Measurements from ENCODE around the gene FAR1. TPM values are rescaled to one million over a fixed set of nuclear protein-coding genes. Genes with fewer than 3 reads are reported as not detected.

FAR1 gene
- total and polyA plus RNA-seq, 11 donors: 10.9 to 50.2 (median 30.7) TPM

GRCh38 chr11:13661074-13661623 is 7.3 kb upstream of the FAR1 start:
- 29 to 37% (median 35%) methylated on average over 2 of the region's 2 CpGs for WGBS, 4 donors
- no peaks in the 10 kb centered on the region for H3K27me3 ChIP-seq
- H3K4me1 ChIP-seq: no peaks in the 10 kb centered on the region
- DNase-seq (no peak), ATAC-seq (no peak)
- peaks cover 0 to 45% (median 11%) of the 10 kb centered on the region in 12 donors for H3K9me3 ChIP-seq
- intact Hi-C loops (cut with DNase I): no loop called here
- H3K36me3 ChIP-seq: no peaks in the 10 kb centered on the region
- TF ChIP-seq POLR2A (IDR thresholded peaks at IDR 0.05) (no peak), CTCF (IDR thresholded peaks at IDR 0.05) (no peak)
- no peak overlapping the region for H3K4me3 ChIP-seq
- no peak overlapping the region for H3K27ac ChIP-seq

DNA sequence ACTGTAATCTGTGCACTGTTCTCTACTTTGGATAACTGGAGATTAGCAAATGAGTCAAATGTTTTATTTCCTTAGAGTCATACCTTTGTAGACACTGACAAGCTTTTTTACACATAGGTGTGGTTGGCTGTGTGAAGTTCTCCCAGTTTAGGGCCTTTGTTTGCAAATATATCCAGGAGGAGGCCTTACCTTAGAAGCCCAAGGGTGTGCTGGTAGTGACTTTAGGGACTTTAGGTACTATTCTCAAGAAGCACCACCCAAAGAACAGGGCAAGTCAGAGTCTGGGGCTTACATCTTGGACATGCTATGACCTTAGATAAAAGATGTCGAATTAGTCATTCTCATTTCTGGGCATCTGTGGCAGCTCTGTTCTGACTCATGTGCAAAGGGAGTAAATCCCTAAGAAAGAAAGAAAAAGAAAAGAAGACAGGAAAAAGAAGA is 4.8 kb upstream of the FAR1 start:
- DNase-seq: no peak
- Histone ChIP-seq H3K4me1 (peaks cover 0 to 10% (median 5%) of the 10 kb centered on the region in 12 donors), H3K36me3 (no peaks in the 10 kb centered on the region), H3K4me3 (no peak overlapping the region), H3K27ac (no peak overlapping the region), H3K27me3 (no peaks in the 10 kb centered on the region), H3K9me3 (peaks cover 0 to 20% (median 10%) of the 10 kb centered on the region in 12 donors)
- no peak for ATAC-seq
- intact Hi-C loops (cut with DNase I): no loop called here
- 63 to 81% (median 77%) methylated on average over 1 of the region's 1 CpG for WGBS, 4 donors
- TF ChIP-seq POLR2A (IDR thresholded peaks at IDR 0.05): no peak
- TF ChIP-seq CTCF (IDR thresholded peaks at IDR 0.05): no peak

DNA sequence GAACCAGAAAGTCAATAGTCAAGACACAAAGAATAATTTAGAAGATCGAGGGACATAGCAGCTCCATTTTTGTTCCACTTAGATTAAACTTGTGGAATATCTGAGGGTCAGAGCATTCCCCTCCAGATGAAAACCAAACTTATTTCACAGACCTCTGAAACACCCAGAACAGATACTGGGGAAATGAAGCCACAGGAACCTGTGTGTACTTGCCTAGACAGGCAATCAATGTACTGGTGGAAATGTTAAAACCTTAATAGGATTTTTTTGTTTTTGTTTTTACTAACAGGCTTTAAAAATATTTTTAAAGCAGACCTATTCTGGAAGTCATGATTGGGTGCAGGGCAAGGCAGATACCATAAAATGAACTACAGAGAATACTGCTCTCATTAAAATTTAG is 4.1 kb upstream of the FAR1 start:
- TF ChIP-seq POLR2A (IDR thresholded peaks at IDR 0.05): no peak
- no peak for TF ChIP-seq CTCF (IDR thresholded peaks at IDR 0.05)
- 67 to 87% (median 80%) methylated on average over 1 of the region's 1 CpG for WGBS, 4 donors
- Histone ChIP-seq H3K27ac (no peak overlapping the region), H3K4me1 (peaks cover 0 to 11% (median 5%) of the 10 kb centered on the region in 12 donors), H3K4me3 (no peak overlapping the region), H3K9me3 (peaks cover 0 to 13% (median 5%) of the 10 kb centered on the region in 12 donors), H3K36me3 (no peaks in the 10 kb centered on the region), H3K27me3 (no peaks in the 10 kb centered on the region)
- ATAC-seq (no peak), DNase-seq (no peak)
- intact Hi-C loops (cut with DNase I): no loop called here

DNA sequence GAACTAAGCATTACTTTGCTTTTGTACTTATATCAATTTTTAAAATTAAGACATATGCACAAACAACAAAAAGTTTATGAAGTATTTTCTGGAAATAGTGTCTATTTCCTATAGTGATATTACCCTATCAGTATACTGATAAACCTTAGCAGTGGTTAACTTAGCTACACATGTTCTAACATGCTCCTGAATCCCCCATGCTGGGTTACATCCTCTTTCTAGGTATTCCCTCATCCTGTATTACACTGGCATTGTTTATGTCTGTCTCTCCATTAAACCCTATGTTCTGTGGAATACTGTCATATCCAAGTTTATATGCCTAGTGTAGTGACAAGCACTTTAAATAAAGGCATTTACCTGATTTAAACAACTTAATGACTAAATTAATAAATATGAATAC is 1.8 kb upstream of the FAR1 start:
- no peak for TF ChIP-seq CTCF (IDR thresholded peaks at IDR 0.05)
- TF ChIP-seq POLR2A (IDR thresholded peaks at IDR 0.05): no peak
- Histone ChIP-seq H3K27ac (no peak overlapping the region), H3K9me3 (no peaks in the 10 kb centered on the region), H3K36me3 (no peaks in the 10 kb centered on the region), H3K4me3 (no peak overlapping the region), H3K4me1 (peaks cover 0 to 32% (median 20%) of the 10 kb centered on the region in 12 donors), H3K27me3 (no peaks in the 10 kb centered on the region)
- ATAC-seq (no peak), DNase-seq (no peak)
- intact Hi-C loops (cut with DNase I): no loop called here
